ENCODE results near the gene STAT5B.
"Not testable (repeated sequence)": the region's sequence is repeated elsewhere in the genome, so short reads cannot be mapped to it uniquely, and the experiment has no call there.

STAT5B gene

GRCh38 chr17:42276359-42276608 is at the start of gene STAT5B:
STAT5B (minus strand) TSS chr17:42276391; CDS start chr17:42232127, 44,264 bp downstream.
- H3K36me3 Mint-ChIP-seq (ENCODE audit: low read depth): peaks cover 7% of the 10 kb centered on the region
- peak within 1 kb of the TSS; percentile 89 for H3K4me3 Mint-ChIP-seq
- H3K27ac Mint-ChIP-seq: peak within 1 kb of the TSS; percentile 83
- intact Hi-C loops (cut with micrococcal nuclease): loop anchor here (10.0 kb wide), 1 partner anchor 51 kb away; no protein-coding TSS in a partner anchor
- peaks cover 51% of the 10 kb centered on the region for H3K4me1 Mint-ChIP-seq (ENCODE audit: low read depth)
- peaks cover 5% of the 10 kb centered on the region for H3K27me3 Mint-ChIP-seq
- H3K9me3 Mint-ChIP-seq: no peaks in the 10 kb centered on the region

GRCh38 chr17:42325026-42325425 is 48.8 kb upstream of the STAT5B start:
- no peaks in the 10 kb centered on the region for H3K27me3 Mint-ChIP-seq
- H3K4me3 Mint-ChIP-seq: no peak overlapping the region
- peaks cover 20% of the 10 kb centered on the region for H3K4me1 Mint-ChIP-seq (ENCODE audit: low read depth)
- H3K9me3 Mint-ChIP-seq: no peaks in the 10 kb centered on the region
- H3K36me3 Mint-ChIP-seq (ENCODE audit: low read depth): peaks cover 97% of the 10 kb centered on the region
- intact Hi-C loops (cut with micrococcal nuclease): no loop called here
- no peak overlapping the region for H3K27ac Mint-ChIP-seq

- H3K4me1 Mint-ChIP-seq (ENCODE audit: low read depth): peaks cover 26% of the 10 kb centered on the region
- intact Hi-C loops (cut with micrococcal nuclease): loop anchor here (5.0 kb wide), 1 partner anchor 194 kb away; no protein-coding TSS in a partner anchor
Observed at GRCh38 chr17:42323268-42323773, 47.1 kb upstream of the STAT5B start.

GRCh38 chr17:42322382-42323267 is 46.4 kb upstream of the STAT5B start:
- Mint-ChIP-seq H3K9me3 (no peaks in the 10 kb centered on the region), H3K27me3 (no peaks in the 10 kb centered on the region), H3K27ac (no peak overlapping the region), H3K4me3 (no peak overlapping the region), H3K4me1 (ENCODE audit: low read depth) (peaks cover 26% of the 10 kb centered on the region), H3K36me3 (ENCODE audit: low read depth) (peaks cover 100% of the 10 kb centered on the region)
- intact Hi-C loops (cut with micrococcal nuclease): loop anchor here (1.0 to 5.0 kb wide), 2 partner anchors 84 to 195 kb away; no protein-coding TSS in a partner anchor

More at GRCh38 chr17:42323268-42323773, 47.1 kb upstream of the STAT5B start:
- Mint-ChIP-seq H3K4me3 (no peak overlapping the region), H3K27me3 (no peaks in the 10 kb centered on the region), H3K36me3 (ENCODE audit: low read depth) (peaks cover 97% of the 10 kb centered on the region), H3K27ac (no peak overlapping the region), H3K9me3 (no peaks in the 10 kb centered on the region)

GRCh38 chr17:42321555-42321954 is 45.4 kb upstream of the STAT5B start:
- H3K27me3 Mint-ChIP-seq: no peaks in the 10 kb centered on the region
- no peak overlapping the region for H3K4me3 Mint-ChIP-seq
- peaks cover 31% of the 10 kb centered on the region for H3K4me1 Mint-ChIP-seq (ENCODE audit: low read depth)
- no peak overlapping the region for H3K27ac Mint-ChIP-seq
- H3K36me3 Mint-ChIP-seq (ENCODE audit: low read depth): peaks cover 100% of the 10 kb centered on the region
- intact Hi-C loops (cut with micrococcal nuclease): loop anchor here (5.0 kb wide), 1 partner anchor 196 kb away; no protein-coding TSS in a partner anchor
- H3K9me3 Mint-ChIP-seq: no peaks in the 10 kb centered on the region

GRCh38 chr17:42317967-42318366 is 41.8 kb upstream of the STAT5B start:
- H3K27me3 Mint-ChIP-seq; intact Hi-C loops (cut with micrococcal nuclease); H3K9me3 Mint-ChIP-seq; H3K27ac Mint-ChIP-seq; H3K4me3 Mint-ChIP-seq: not testable (repeated sequence)
- peaks cover 50% of the 10 kb centered on the region for H3K4me1 Mint-ChIP-seq (ENCODE audit: low read depth)
- H3K36me3 Mint-ChIP-seq (ENCODE audit: low read depth): peaks cover 93% of the 10 kb centered on the region

- Mint-ChIP-seq H3K9me3 (no peaks in the 10 kb centered on the region), H3K27me3 (no peaks in the 10 kb centered on the region), H3K4me1 (ENCODE audit: low read depth) (peaks cover 52% of the 10 kb centered on the region), H3K27ac (no peak overlapping the region), H3K4me3 (no peak overlapping the region), H3K36me3 (ENCODE audit: low read depth) (peaks cover 93% of the 10 kb centered on the region)
- intact Hi-C loops (cut with micrococcal nuclease): no loop called here
Observed at GRCh38 chr17:42317266-42317845, 41.2 kb upstream of the STAT5B start.

GRCh38 chr17:42316755-42317154 is 40.6 kb upstream of the STAT5B start:
- Mint-ChIP-seq H3K36me3 (ENCODE audit: low read depth) (peaks cover 93% of the 10 kb centered on the region), H3K4me1 (ENCODE audit: low read depth) (peaks cover 58% of the 10 kb centered on the region), H3K27me3 (no peaks in the 10 kb centered on the region), H3K9me3 (no peaks in the 10 kb centered on the region), H3K27ac (no peak overlapping the region), H3K4me3 (no peak overlapping the region)
- intact Hi-C loops (cut with micrococcal nuclease): no loop called here

GRCh38 chr17:42315402-42316156 is 39.4 kb upstream of the STAT5B start:
- intact Hi-C loops (cut with micrococcal nuclease): no loop called here
- peaks cover 61% of the 10 kb centered on the region for H3K4me1 Mint-ChIP-seq (ENCODE audit: low read depth)
- peaks cover 93% of the 10 kb centered on the region for H3K36me3 Mint-ChIP-seq (ENCODE audit: low read depth)
- no peak overlapping the region for H3K4me3 Mint-ChIP-seq
- peak overlapping the region; percentile 56 for H3K27ac Mint-ChIP-seq
- H3K27me3 Mint-ChIP-seq: no peaks in the 10 kb centered on the region
- H3K9me3 Mint-ChIP-seq: no peaks in the 10 kb centered on the region

GRCh38 chr17:42313773-42314566 is 37.8 kb upstream of the STAT5B start:
- intact Hi-C loops (cut with micrococcal nuclease): no loop called here
- H3K9me3 Mint-ChIP-seq: no peaks in the 10 kb centered on the region
- H3K36me3 Mint-ChIP-seq (ENCODE audit: low read depth): peaks cover 93% of the 10 kb centered on the region
- no peaks in the 10 kb centered on the region for H3K27me3 Mint-ChIP-seq
- peaks cover 66% of the 10 kb centered on the region for H3K4me1 Mint-ChIP-seq (ENCODE audit: low read depth)
- H3K27ac Mint-ChIP-seq: no peak overlapping the region
- H3K4me3 Mint-ChIP-seq: no peak overlapping the region

- intact Hi-C loops (cut with micrococcal nuclease): no loop called here
- no peaks in the 10 kb centered on the region for H3K27me3 Mint-ChIP-seq
- peaks cover 93% of the 10 kb centered on the region for H3K36me3 Mint-ChIP-seq (ENCODE audit: low read depth)
- H3K4me1 Mint-ChIP-seq (ENCODE audit: low read depth): peaks cover 72% of the 10 kb centered on the region
- H3K27ac Mint-ChIP-seq: no peak overlapping the region
- no peak overlapping the region for H3K4me3 Mint-ChIP-seq
- no peaks in the 10 kb centered on the region for H3K9me3 Mint-ChIP-seq
Observed at GRCh38 chr17:42313389-42313772, 37.2 kb upstream of the STAT5B start.

GRCh38 chr17:42312285-42313130 is 36.3 kb upstream of the STAT5B start:
- no peaks in the 10 kb centered on the region for H3K27me3 Mint-ChIP-seq
- intact Hi-C loops (cut with micrococcal nuclease): no loop called here
- H3K36me3 Mint-ChIP-seq (ENCODE audit: low read depth): peaks cover 93% of the 10 kb centered on the region
- no peaks in the 10 kb centered on the region for H3K9me3 Mint-ChIP-seq
- H3K4me1 Mint-ChIP-seq (ENCODE audit: low read depth): peaks cover 80% of the 10 kb centered on the region
- H3K4me3 Mint-ChIP-seq: peak overlapping the region; percentile 17
- H3K27ac Mint-ChIP-seq: peak overlapping the region; percentile 55

- H3K36me3 Mint-ChIP-seq (ENCODE audit: low read depth): peaks cover 93% of the 10 kb centered on the region
- no peaks in the 10 kb centered on the region for H3K27me3 Mint-ChIP-seq
- peak overlapping the region; percentile 55 for H3K27ac Mint-ChIP-seq
- H3K4me1 Mint-ChIP-seq (ENCODE audit: low read depth): peaks cover 82% of the 10 kb centered on the region
- no peak overlapping the region for H3K4me3 Mint-ChIP-seq
- intact Hi-C loops (cut with micrococcal nuclease): no loop called here
- no peaks in the 10 kb centered on the region for H3K9me3 Mint-ChIP-seq
Observed at GRCh38 chr17:42312035-42312284, 35.8 kb upstream of the STAT5B start.
